Measurements from ENCODE around the gene UGP2. TPM values are rescaled to one million over a fixed set of nuclear protein-coding genes. Genes with fewer than 3 reads are reported as not detected.

Gene UGP2
- total and polyA plus RNA-seq, 10 of the 15 experiments (the other 5 are each of a cell fraction or from before 2014, with no cell fraction given): 40.8 to 98.3 (median 76.1) TPM

DNA sequence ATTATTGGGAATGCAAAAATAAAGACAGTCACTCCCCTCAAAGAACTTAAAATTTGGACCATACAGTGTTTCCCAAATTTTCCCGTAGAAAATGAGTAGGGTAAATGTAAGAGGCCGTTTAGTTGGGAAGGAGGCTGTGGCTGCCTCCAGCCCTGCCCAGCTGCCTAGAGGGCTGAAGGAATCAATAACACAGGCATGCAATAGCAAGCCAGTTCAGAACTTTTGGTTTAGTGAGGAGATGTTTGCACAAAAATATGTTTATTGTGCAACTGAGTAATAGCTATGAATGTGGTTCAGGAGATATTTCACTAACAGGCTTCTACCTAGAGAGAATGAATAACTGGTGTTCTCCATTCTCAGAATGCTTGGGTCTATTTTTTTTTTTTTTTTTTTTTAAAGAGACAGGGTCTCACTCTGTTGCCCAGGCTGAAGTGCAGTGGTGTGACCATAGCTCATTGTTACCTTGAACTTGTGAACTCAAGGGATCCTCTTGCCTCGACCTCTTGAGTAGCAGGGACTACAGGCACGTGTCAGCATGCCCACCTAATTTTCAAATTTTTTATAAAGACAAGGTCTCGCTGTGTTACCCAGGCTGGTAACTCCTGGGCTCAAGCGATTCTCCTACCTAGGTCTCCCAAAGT is 23.6 kb downstream of the UGP2 start:
- ATAC-seq: no peak
- H3K4me2 ChIP-seq (ENCODE audit: control insufficient read depth, insufficient read depth): no peak overlapping the region
- no peaks in the 10 kb centered on the region for H4K20me1 ChIP-seq (ENCODE audit: control insufficient read depth, insufficient read depth)
- H3K36me3 ChIP-seq (ENCODE audit: control insufficient read depth in 2 of 2, insufficient read depth in 2 of 2, low read length in 1 of 2): peaks cover 0 to 3% of the 10 kb centered on the region in 2 experiments; a peak in 1 of 4 replicates
- H3K27me3 ChIP-seq (replicated peaks in 1 of 2; ENCODE audit: control insufficient read depth in 2 of 2, insufficient read depth in 2 of 2, low read length in 1 of 2): no peaks in the 10 kb centered on the region
- no peaks in the 10 kb centered on the region for H3K9me3 ChIP-seq (replicated peaks; ENCODE audit: control insufficient read depth, insufficient read depth, low read length)
- DNase-seq (ENCODE audit: low read depth, low spot score): no peak
- no peak overlapping the region for H3K4me3 ChIP-seq
- H2AFZ ChIP-seq (ENCODE audit: control insufficient read depth, low read depth, low read length): no peak overlapping the region
- CTCF ChIA-PET: interaction anchor here (1.1 to 14.9 kb wide), 7 partner anchors 8 to 321 kb away, joined by 3 to 170 read pairs (median 7); no protein-coding TSS in a partner anchor
- in situ Hi-C loops (cut with MboI): no loop called here
- over 99% methylated on average over 6 of the region's 6 CpGs for WGBS (ENCODE audit: insufficient coverage, insufficient replicate concordance, low lambda C conversion rate, missing lambda C conversion rate)
- no peak overlapping the region for H3K27ac ChIP-seq (ENCODE audit: control insufficient read depth, insufficient read depth)
- BruUV-seq (replicated peaks): no TSS peak
- POLR2A ChIA-PET: interaction anchor here (0.7 kb wide), 1 partner anchor 370 kb away, joined by 4 read pairs; no protein-coding TSS in a partner anchor
- RAD21 ChIA-PET (ENCODE audit: unreplicated experiment): interaction anchor here (1.2 to 1.8 kb wide), 4 partner anchors 7 to 167 kb away, joined by 3 to 7 read pairs (median 6); partner anchors contain the start of gene UGP2
- no peaks in the 10 kb centered on the region for H3K4me1 ChIP-seq (ENCODE audit: control insufficient read depth, insufficient read depth, low read length)
- intact Hi-C loops (cut with micrococcal nuclease; ENCODE audit: unreplicated experiment): no loop called here
- no peak for FAIRE-seq
- SMC1A ChIA-PET (ENCODE audit: uncharacterized antibody, unreplicated experiment): interaction anchor here (0.7 to 10.2 kb wide), 6 partner anchors 11 to 184 kb away, joined by 3 to 90 read pairs (median 3); partner anchors contain the start of gene UGP2
- no peak overlapping the region for H3K9ac ChIP-seq (ENCODE audit: control insufficient read depth, insufficient read depth, low read length)
- no peaks in the 10 kb centered on the region; the same call in none of the 2 replicates for H3K79me2 ChIP-seq (ENCODE audit: control insufficient read depth, insufficient read depth, low read length)
- TF ChIP-seq WRNIP1 (IDR thresholded peaks at IDR 0.05; ENCODE audit: borderline replicate concordance, low read depth, low read length): no peak
- 0 out of 2 replicates have a peak, but pooled peaks have one; percentile 7 for TF ChIP-seq ZNF384 (IDR thresholded peaks at IDR 0.05; ENCODE audit: borderline replicate concordance, low read depth, low read length)

DNA sequence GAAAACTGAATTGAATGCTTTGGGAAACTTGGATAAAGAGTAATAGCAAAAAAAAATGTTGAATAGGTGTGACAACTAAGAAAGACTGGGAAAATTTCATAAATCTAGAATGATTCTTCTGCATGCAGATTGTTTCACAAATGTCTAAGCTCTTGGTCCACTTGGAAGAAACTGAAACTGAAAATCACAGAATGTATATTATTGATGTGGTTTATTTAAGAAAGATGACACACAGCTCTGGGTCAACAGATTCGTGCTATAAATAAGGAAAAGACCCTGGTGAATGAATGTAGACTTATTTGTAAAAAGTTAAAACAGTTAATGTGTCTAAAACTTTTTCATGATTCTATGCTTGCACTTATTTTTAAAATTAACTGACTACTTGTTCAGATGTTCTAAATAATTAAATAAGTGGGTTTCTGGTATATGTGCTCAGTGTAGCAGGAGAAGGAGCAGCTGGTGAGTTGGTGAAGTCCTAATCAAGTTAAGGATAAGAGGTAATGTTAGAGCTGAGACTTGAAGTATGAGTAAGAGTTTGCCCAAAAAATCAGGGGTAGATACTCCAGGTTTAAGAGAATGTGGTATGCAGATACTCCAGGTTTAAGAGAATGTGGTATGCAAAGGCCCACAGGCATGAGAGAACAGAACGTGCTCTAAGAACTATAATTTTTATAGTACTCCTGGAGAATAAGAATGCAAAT is 24.5 kb downstream of the UGP2 start:
- ChIA-PET POLR2A (interaction anchor here (0.7 to 1.4 kb wide), 2 partner anchors 18 to 371 kb away, joined by 4 read pairs; no protein-coding TSS in a partner anchor), SMC1A (ENCODE audit: uncharacterized antibody, unreplicated experiment) (interaction anchor here (0.7 to 10.2 kb wide), 7 partner anchors 23 to 183 kb away, joined by 3 to 90 read pairs (median 3); partner anchors contain the start of gene UGP2), RAD21 (ENCODE audit: unreplicated experiment) (interaction anchor here (0.5 to 1.8 kb wide), 4 partner anchors 8 to 281 kb away, joined by 3 to 7 read pairs (median 5); partner anchors contain the start of gene UGP2), CTCF (interaction anchor here (0.6 to 14.9 kb wide), 9 partner anchors 9 to 173 kb away, joined by 3 to 170 read pairs (median 3); no protein-coding TSS in a partner anchor)
- DNase-seq (ENCODE audit: low read depth, low spot score): no peak
- BruUV-seq (replicated peaks): no TSS peak
- H3K4me2 ChIP-seq (ENCODE audit: control insufficient read depth, insufficient read depth): 0 out of 2 replicates have a peak overlapping the region, but pooled peaks have one; percentile 5
- H2AFZ ChIP-seq (ENCODE audit: control insufficient read depth, low read depth, low read length): no peak overlapping the region
- no peak for FAIRE-seq
- TF ChIP-seq ESRRA (IDR thresholded peaks at IDR 0.05; ENCODE audit: low read length) (no peak), BMI1 (IDR thresholded peaks at IDR 0.05; ENCODE audit: borderline replicate concordance) (no peak), NFIC (IDR thresholded peaks at IDR 0.05; ENCODE audit: low read depth, low read length) (0 out of 2 replicates have a peak, but pooled peaks have one; percentile 28), NBN (IDR thresholded peaks at IDR 0.05) (no peak), TCF7 (IDR thresholded peaks at IDR 0.05; ENCODE audit: borderline replicate concordance) (peak; percentile 94), MTA3 (IDR thresholded peaks at IDR 0.05; ENCODE audit: borderline replicate concordance, low read length) (no peak), CHD1 (IDR thresholded peaks at IDR 0.05; ENCODE audit: low read depth, low read length) (no peak), RUNX3 (IDR thresholded peaks at IDR 0.05; ENCODE audit: low read length) (peak; percentile 84), IKZF2 (IDR thresholded peaks at IDR 0.05) (0 out of 4 replicates have a peak, but pooled peaks of 1 of the 2 experiments have one; percentile 13), ATF7 (IDR thresholded peaks at IDR 0.05; ENCODE audit: low read depth) (0 out of 2 replicates have a peak, but pooled peaks have one; percentile 9), RB1 (IDR thresholded peaks at IDR 0.05; ENCODE audit: borderline replicate concordance) (no peak)
- no peak overlapping the region for H3K9ac ChIP-seq (ENCODE audit: control insufficient read depth, insufficient read depth, low read length)
- no peak overlapping the region for H3K4me3 ChIP-seq
- H3K4me1 ChIP-seq (ENCODE audit: control insufficient read depth, insufficient read depth, low read length): no peaks in the 10 kb centered on the region
- H3K9me3 ChIP-seq (replicated peaks; ENCODE audit: control insufficient read depth, insufficient read depth, low read length): no peaks in the 10 kb centered on the region
- H3K27me3 ChIP-seq (replicated peaks in 1 of 2; ENCODE audit: control insufficient read depth in 2 of 2, insufficient read depth in 2 of 2, low read length in 1 of 2): no peaks in the 10 kb centered on the region
- WGBS (ENCODE audit: insufficient coverage, insufficient replicate concordance, low lambda C conversion rate, missing lambda C conversion rate): 23% methylated on average over 2 of the region's 2 CpGs
- peaks cover 0 to 3% of the 10 kb centered on the region in 2 experiments; a peak in 1 of 4 replicates for H3K36me3 ChIP-seq (ENCODE audit: control insufficient read depth in 2 of 2, insufficient read depth in 2 of 2, low read length in 1 of 2)
- in situ Hi-C loops (cut with MboI): no loop called here
- peak; percentile 73 for ATAC-seq
- peak overlapping the region; percentile 12; the same call in 1 of the 2 replicates for H3K27ac ChIP-seq (ENCODE audit: control insufficient read depth, insufficient read depth)
- no peaks in the 10 kb centered on the region; the same call in none of the 2 replicates for H3K79me2 ChIP-seq (ENCODE audit: control insufficient read depth, insufficient read depth, low read length)
- intact Hi-C loops (cut with micrococcal nuclease; ENCODE audit: unreplicated experiment): no loop called here
- H4K20me1 ChIP-seq (ENCODE audit: control insufficient read depth, insufficient read depth): no peaks in the 10 kb centered on the region
